Stimulated activated CD8-positive, alpha-beta memory T cell treated with anti-CD3 and anti-CD28 coated beads, Interleukin-7, amount 100 ng/mL, for 48 hours (primary cell): ENCODE measurements around the gene RTKN.

Source experiments
- DNase-seq, 2 donors: peaks; one replicate each; pipeline ENCODE4 v3.0.0-alpha.2; 2020; ENCODE audit warnings: low read depth in 1 of 2; ENCODE audit errors: extremely low read depth in 1 of 2

The RTKN gene

GRCh38 chr2:74381751-74382150 is 60.0 kb downstream of the RTKN start:
- DNase-seq = no peak

GRCh38 chr2:74379851-74380789 is 61.6 kb downstream of the RTKN start, which contains the start of gene DCTN1:
Gene DCTN1 (minus strand): TSS chr2:74380311. CDS start chr2:74380037, 274 bp downstream.
- no peak for DNase-seq

- no peak for DNase-seq
These were observed 63.7 kb downstream of the RTKN start for GRCh38 chr2:74378007-74378406.

- DNase-seq = no peak
These were observed 65.9 kb downstream of the RTKN start for GRCh38 chr2:74375838-74376237.
